D341Med (cell line): ENCODE data around the gene NDUFB10.
"Not testable (repeated sequence)": the region's sequence is repeated elsewhere in the genome, so short reads cannot be mapped to it uniquely, and the experiment has no call there.

Experiments used
- DNase-seq: peaks from one replicate; pipeline ENCODE4 v3.0.0; 2012; ENCODE audit warnings: low spot score

NDUFB10 gene

GRCh38 chr16:1959269-1960039, at the start of gene NDUFB10:
TSS of gene NDUFB10 (plus strand) at chr16:1959538. CDS start at chr16:1959625, 87 bp downstream.
- peak; percentile 94 for DNase-seq

- no peak for DNase-seq
These were observed 49.6 kb upstream of the NDUFB10 start for GRCh38 chr16:1909561-1910231.

DNA sequence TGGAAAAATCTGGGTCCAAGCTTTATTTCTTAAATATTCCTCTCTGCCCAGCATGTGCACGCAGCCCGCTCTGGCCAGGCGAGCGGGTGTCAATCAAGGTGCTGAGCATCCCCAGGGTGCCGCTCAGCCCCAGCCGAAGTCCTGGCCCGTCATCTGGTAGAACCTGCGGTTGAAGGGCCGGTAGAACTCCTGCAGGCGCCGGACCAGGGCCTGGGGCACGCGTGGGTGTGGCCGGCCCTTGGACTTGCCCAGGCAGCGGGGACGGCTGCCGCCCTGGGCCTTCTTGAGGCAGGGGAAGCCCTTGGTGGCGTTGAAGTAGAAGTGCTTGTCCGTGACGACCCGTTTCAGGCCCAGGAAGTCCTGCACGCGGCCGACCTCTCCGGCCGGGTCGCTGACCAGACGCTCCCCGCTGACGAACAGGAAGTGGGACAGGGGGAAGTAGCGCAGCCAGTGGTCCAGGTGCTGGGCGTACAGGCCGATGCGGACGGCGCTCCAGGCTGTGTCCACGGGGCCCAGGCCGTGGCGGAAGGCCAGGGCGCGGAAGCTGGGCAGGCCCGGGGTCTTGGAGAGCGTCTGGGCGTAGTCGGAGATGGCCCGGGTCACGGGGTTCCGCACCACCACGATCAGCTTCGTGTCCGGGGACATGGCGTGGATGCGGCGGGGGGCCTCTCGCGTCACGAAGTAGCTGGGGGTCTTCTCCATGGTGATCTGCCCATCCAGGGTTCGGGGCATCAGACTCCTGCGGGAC, 47.7 kb upstream of the NDUFB10 start:
- no peak for DNase-seq

DNA sequence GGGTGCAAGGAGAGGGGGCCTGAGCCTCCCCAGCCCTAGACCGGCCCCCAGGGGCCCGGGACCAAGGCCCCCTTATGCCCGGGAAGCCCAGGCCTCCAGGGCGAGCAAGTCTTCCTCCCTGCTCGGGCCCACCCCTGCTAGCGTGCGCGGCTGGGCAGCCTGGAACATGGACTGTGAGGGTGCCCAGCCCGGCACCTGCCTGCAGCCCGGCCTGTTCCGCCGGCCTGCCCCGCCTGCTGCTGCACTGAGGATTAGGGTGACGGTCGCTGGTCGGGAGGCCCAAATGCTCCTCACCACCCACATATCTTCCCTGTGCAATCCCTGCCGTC, 47.2 kb upstream of the NDUFB10 start:
- DNase-seq = no peak

DNA sequence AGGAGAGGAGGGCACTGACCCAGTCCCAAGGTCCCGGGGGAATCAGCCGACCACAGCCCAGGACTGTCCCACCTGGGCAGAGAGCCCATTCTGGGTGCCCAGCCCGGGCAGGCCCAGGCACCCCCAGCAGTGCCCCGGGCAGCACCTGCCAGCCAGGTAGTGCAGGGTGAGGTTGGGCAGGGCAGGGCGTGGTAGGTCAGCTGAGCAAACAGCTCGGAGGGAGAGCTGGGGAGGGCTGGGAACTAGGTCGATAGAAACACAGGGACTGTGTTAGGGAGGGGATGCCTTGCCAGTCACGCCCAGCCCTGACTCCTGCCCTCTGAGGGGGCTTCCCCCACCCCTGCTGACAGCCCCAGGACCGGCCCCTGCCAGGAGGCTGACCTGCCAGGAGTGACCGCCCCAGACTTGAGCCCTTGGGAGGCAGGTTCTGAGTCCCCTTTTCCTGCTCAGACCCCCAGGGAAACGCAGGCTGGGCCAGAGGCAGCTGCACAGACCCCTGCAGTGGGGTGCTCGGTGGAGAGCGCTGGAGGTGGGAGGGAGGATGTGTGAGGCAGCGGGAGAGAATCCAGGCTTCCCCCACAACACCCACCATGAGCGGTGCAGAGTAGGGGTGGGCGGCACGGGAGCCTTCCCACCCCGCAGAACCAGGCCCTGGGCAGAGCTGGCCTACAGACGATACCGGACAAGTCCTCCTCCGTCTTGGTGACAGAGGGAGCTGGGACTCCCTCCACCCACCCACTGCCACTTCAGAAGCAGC, 45.8 kb upstream of the NDUFB10 start:
- no peak for DNase-seq

- DNase-seq = no peak
These were observed 45.2 kb upstream of the NDUFB10 start for GRCh38 chr16:1914084-1914608.

DNA sequence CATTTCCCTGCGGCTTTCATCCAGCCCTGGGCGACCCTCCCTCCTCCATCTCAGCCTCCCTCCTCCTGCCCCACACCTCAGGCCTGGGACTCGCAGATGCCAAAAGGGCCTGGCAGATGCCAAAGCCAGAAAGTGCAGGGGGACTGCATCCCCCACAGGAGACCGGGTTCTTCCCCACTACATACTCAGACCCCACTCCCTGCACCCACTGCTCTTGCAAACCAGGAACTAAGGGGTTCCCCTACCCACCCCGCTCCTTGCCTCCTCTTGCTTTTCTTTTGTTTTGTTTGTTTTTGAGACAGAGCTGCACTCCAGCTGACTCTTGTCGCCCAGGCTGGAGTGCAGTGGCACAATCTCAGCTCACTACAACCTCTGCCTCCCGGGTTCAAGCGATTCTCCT, 44.4 kb upstream of the NDUFB10 start:
- no peak for DNase-seq

DNA sequence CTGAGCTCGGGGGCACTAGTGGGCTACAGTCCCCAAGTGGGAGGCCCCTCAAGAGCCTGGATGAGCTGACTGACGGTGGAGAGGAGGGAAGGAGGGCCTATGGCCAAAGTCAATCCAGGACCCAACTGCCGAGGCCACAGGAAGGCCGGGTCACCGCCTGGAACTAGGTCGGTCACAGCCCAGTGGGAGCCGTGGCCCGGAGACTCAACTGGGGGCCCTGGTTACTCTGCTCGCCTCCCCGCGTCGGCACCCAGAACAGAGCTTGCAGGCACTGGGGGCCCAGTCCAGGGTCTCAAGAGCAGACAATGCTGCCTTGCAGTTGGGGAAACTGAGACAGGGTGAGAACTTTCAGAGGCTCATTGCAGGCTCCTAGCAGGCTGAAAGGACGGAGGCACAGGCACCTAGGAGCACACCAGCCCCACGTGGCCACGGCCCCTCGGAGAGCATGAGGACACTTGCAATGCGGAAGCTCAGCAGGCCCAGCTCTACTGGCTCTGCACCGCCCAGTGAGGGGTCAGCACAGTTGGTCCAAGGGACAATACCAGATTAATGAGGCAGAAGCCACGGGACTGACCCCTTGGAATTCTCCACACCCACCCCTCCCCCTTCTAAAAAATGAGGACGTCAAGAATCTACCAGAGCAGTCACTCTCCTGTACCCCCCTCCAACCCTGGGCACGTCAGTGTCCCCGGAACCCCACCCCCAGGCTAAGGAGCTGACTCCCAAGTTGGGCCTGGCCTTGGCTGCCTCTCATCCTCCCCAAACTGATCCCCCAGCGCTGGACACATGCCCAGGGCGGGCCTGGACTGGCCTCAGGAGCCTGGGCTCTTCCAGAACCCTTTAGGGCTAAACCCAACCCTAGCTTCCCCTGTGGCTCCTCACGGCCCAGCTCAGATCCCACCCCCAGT, 43.4 kb upstream of the NDUFB10 start:
- no peak for DNase-seq

- DNase-seq = no peak
These were observed 42.7 kb upstream of the NDUFB10 start for GRCh38 chr16:1916640-1916990.

DNA sequence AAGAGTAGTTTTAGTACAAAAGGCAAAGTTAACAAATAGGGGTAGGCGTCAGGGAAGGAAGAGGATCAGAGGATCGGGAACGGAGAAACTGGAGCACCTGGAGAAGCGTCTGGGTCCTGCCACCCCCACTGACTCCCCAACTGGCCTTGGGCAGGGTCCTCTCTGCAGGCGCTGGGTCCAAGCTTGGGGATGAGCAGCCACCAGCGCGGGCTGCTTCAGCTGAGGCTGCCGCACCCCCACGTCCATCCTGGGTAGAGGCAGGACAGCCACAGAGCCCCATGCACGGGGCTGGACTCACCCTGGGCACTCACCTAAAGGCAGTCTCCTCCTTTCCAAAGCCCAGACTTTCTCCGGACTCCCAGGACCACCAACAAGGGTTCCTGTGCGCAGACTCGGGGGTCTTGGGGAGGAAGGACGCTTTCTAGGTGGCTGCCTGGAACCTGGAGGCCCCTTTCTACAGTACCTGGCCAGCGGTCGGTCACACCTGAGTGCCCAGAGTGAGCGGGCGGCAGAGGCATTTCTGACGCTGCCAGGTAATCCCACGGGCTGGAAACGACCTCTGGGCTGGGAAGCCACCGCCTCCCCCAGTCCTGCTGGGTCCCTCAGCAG, 42.2 kb upstream of the NDUFB10 start:
- DNase-seq = no peak

DNA sequence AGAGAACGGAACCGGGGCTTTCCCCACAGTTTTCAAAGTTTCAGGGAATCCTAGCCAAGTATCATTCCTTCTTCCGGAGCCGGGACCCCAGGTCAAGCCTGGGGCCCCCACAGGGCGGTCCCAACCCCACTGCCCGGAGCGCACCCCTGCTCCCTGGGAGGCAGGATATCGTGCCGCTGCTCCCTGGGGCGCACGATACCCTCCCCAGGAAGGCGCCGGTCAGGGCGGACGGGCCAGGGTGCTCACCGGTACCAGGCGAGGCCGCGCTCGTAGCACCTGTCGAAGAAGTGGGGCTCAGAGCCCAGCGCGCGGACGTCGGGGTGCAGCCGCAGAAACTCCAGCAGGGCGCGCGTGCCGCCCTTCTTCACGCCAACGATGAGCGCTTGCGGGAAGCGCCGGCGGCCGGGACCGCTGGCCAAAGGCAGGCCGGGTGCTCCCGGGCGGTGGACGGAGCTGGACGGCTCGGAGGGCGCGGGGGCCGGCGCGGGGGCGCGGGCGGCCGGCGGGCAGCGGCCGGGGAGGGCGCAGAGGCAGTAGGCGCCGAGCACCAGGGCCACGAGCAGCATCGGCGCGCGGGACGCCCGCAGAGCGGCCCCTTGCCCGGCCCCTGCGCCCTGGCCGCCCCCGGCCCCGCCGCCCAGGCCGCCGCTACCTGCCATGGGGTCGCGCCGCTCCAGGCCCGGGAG, 41.5 kb upstream of the NDUFB10 start:
- no peak for DNase-seq

- DNase-seq = peak; percentile 68
These were observed 40.7 kb upstream of the NDUFB10 start, which contains the start of gene HS3ST6 for GRCh38 chr16:1918351-1919326. TSS of gene HS3ST6 (minus strand) at chr16:1918415. CDS start at chr16:1918323, 92 bp downstream.

GRCh38 chr16:1919327-1919998, 39.9 kb upstream of the NDUFB10 start:
- DNase-seq = no peak

GRCh38 chr16:1920122-1920521, 39.2 kb upstream of the NDUFB10 start:
- not testable (repeated sequence) for DNase-seq

GRCh38 chr16:1920727-1921171, 38.6 kb upstream of the NDUFB10 start:
- no peak for DNase-seq

- DNase-seq = no peak
These were observed 37.0 kb upstream of the NDUFB10 start for GRCh38 chr16:1922357-1922756.

- DNase-seq = peak; percentile 78
These were observed 35.9 kb upstream of the NDUFB10 start for GRCh38 chr16:1923299-1924034.
